ENCODE data around the gene KRTAP10-2. TPM values are rescaled to one million over a fixed set of nuclear protein-coding genes. Genes with fewer than 3 reads are reported as not detected.

The KRTAP10-2 gene
- total and polyA plus RNA-seq, 9 donors: not detected

GRCh38 chr21:44513389-44514217, 37.7 kb downstream of the KRTAP10-2 start:
- no peaks in the 10 kb centered on the region for H3K36me3 ChIP-seq (ENCODE audit: control insufficient read depth, insufficient read depth, low read length)
- H3K27me3 ChIP-seq (ENCODE audit: control insufficient read depth, insufficient read depth, low read length): peaks cover 8% of the 10 kb centered on the region
- no peaks in the 10 kb centered on the region for H3K9me3 ChIP-seq (replicated peaks; ENCODE audit: control insufficient read depth, low read depth, low read length)
- DNase-seq: no peak
- peaks cover 9% of the 10 kb centered on the region for H3K4me1 ChIP-seq (ENCODE audit: control insufficient read depth, insufficient read depth, low read length)
- no peak overlapping the region for H3K4me3 ChIP-seq (ENCODE audit: low read length)
- 88% methylated on average over 13 of the region's 15 CpGs for WGBS (ENCODE audit: insufficient coverage)
- no peak overlapping the region for H3K27ac ChIP-seq (ENCODE audit: low read length)

GRCh38 chr21:44512496-44513388, 38.6 kb downstream of the KRTAP10-2 start:
- H3K27me3 ChIP-seq (ENCODE audit: control insufficient read depth, insufficient read depth, low read length): peaks cover 11% of the 10 kb centered on the region
- no peak overlapping the region for H3K4me3 ChIP-seq (ENCODE audit: low read length)
- 76% methylated on average over 17 of the region's 21 CpGs for WGBS (ENCODE audit: insufficient coverage)
- no peak for DNase-seq
- H3K4me1 ChIP-seq (ENCODE audit: control insufficient read depth, insufficient read depth, low read length): peaks cover 9% of the 10 kb centered on the region
- no peaks in the 10 kb centered on the region for H3K36me3 ChIP-seq (ENCODE audit: control insufficient read depth, insufficient read depth, low read length)
- H3K9me3 ChIP-seq (replicated peaks; ENCODE audit: control insufficient read depth, low read depth, low read length): no peaks in the 10 kb centered on the region
- no peak overlapping the region for H3K27ac ChIP-seq (ENCODE audit: low read length)

GRCh38 chr21:44511938-44512275, 39.4 kb downstream of the KRTAP10-2 start:
- Histone ChIP-seq H3K27me3 (ENCODE audit: control insufficient read depth, insufficient read depth, low read length) (peaks cover 11% of the 10 kb centered on the region), H3K4me3 (ENCODE audit: low read length) (no peak overlapping the region), H3K9me3 (replicated peaks; ENCODE audit: control insufficient read depth, low read depth, low read length) (no peaks in the 10 kb centered on the region), H3K27ac (ENCODE audit: low read length) (no peak overlapping the region), H3K36me3 (ENCODE audit: control insufficient read depth, insufficient read depth, low read length) (no peaks in the 10 kb centered on the region), H3K4me1 (ENCODE audit: control insufficient read depth, insufficient read depth, low read length) (peaks cover 9% of the 10 kb centered on the region)
- 76% methylated on average over 8 of the region's 8 CpGs for WGBS (ENCODE audit: insufficient coverage)
- DNase-seq: no peak

- 79% methylated on average over 9 of the region's 11 CpGs for WGBS (ENCODE audit: insufficient coverage)
- H3K36me3 ChIP-seq (ENCODE audit: control insufficient read depth, insufficient read depth, low read length): no peaks in the 10 kb centered on the region
- H3K27ac ChIP-seq (ENCODE audit: low read length): no peak overlapping the region
- no peak for DNase-seq
- no peaks in the 10 kb centered on the region for H3K9me3 ChIP-seq (replicated peaks; ENCODE audit: control insufficient read depth, low read depth, low read length)
- no peak overlapping the region for H3K4me3 ChIP-seq (ENCODE audit: low read length)
- H3K4me1 ChIP-seq (ENCODE audit: control insufficient read depth, insufficient read depth, low read length): peaks cover 9% of the 10 kb centered on the region
- H3K27me3 ChIP-seq (ENCODE audit: control insufficient read depth, insufficient read depth, low read length): peaks cover 11% of the 10 kb centered on the region
These were observed 39.9 kb downstream of the KRTAP10-2 start for GRCh38 chr21:44511219-44511937.

GRCh38 chr21:44510508-44511218, 40.6 kb downstream of the KRTAP10-2 start:
- WGBS (ENCODE audit: insufficient coverage): 10% methylated on average over 36 of the region's 36 CpGs
- DNase-seq: peak; percentile 39
- H3K4me3 ChIP-seq (ENCODE audit: low read length): no peak overlapping the region
- no peaks in the 10 kb centered on the region for H3K9me3 ChIP-seq (replicated peaks; ENCODE audit: control insufficient read depth, low read depth, low read length)
- H3K27me3 ChIP-seq (ENCODE audit: control insufficient read depth, insufficient read depth, low read length): peaks cover 11% of the 10 kb centered on the region
- no peaks in the 10 kb centered on the region for H3K36me3 ChIP-seq (ENCODE audit: control insufficient read depth, insufficient read depth, low read length)
- no peak overlapping the region for H3K27ac ChIP-seq (ENCODE audit: low read length)
- H3K4me1 ChIP-seq (ENCODE audit: control insufficient read depth, insufficient read depth, low read length): peaks cover 9% of the 10 kb centered on the region

- no peak overlapping the region for H3K27ac ChIP-seq (ENCODE audit: low read length)
- peaks cover 11% of the 10 kb centered on the region for H3K27me3 ChIP-seq (ENCODE audit: control insufficient read depth, insufficient read depth, low read length)
- peaks cover 9% of the 10 kb centered on the region for H3K4me1 ChIP-seq (ENCODE audit: control insufficient read depth, insufficient read depth, low read length)
- H3K4me3 ChIP-seq (ENCODE audit: low read length): no peak overlapping the region
- no peak for DNase-seq
- H3K36me3 ChIP-seq (ENCODE audit: control insufficient read depth, insufficient read depth, low read length): no peaks in the 10 kb centered on the region
- 54% methylated on average over 18 of the region's 18 CpGs for WGBS (ENCODE audit: insufficient coverage)
- H3K9me3 ChIP-seq (replicated peaks; ENCODE audit: control insufficient read depth, low read depth, low read length): no peaks in the 10 kb centered on the region
These were observed 41.2 kb downstream of the KRTAP10-2 start for GRCh38 chr21:44510109-44510507.

- WGBS (ENCODE audit: insufficient coverage): 62% methylated on average over 7 of the region's 12 CpGs
- Histone ChIP-seq H3K4me1 (ENCODE audit: control insufficient read depth, insufficient read depth, low read length) (peaks cover 9% of the 10 kb centered on the region), H3K27me3 (ENCODE audit: control insufficient read depth, insufficient read depth, low read length) (peaks cover 11% of the 10 kb centered on the region), H3K9me3 (replicated peaks; ENCODE audit: control insufficient read depth, low read depth, low read length) (no peaks in the 10 kb centered on the region), H3K4me3 (ENCODE audit: low read length) (no peak overlapping the region), H3K36me3 (ENCODE audit: control insufficient read depth, insufficient read depth, low read length) (no peaks in the 10 kb centered on the region), H3K27ac (ENCODE audit: low read length) (no peak overlapping the region)
- DNase-seq: no peak
These were observed 41.8 kb downstream of the KRTAP10-2 start for GRCh38 chr21:44509539-44509938.

- 85% methylated on average over 16 of the region's 30 CpGs for WGBS (ENCODE audit: insufficient coverage)
- no peaks in the 10 kb centered on the region for H3K9me3 ChIP-seq (replicated peaks; ENCODE audit: control insufficient read depth, low read depth, low read length)
- H3K27ac ChIP-seq (ENCODE audit: low read length): no peak overlapping the region
- H3K36me3 ChIP-seq (ENCODE audit: control insufficient read depth, insufficient read depth, low read length): no peaks in the 10 kb centered on the region
- peaks cover 9% of the 10 kb centered on the region for H3K4me1 ChIP-seq (ENCODE audit: control insufficient read depth, insufficient read depth, low read length)
- no peak overlapping the region for H3K4me3 ChIP-seq (ENCODE audit: low read length)
- DNase-seq: no peak
- H3K27me3 ChIP-seq (ENCODE audit: control insufficient read depth, insufficient read depth, low read length): peaks cover 11% of the 10 kb centered on the region
These were observed 42.4 kb downstream of the KRTAP10-2 start for GRCh38 chr21:44508711-44509445.

- no peaks in the 10 kb centered on the region for H3K9me3 ChIP-seq (replicated peaks; ENCODE audit: control insufficient read depth, low read depth, low read length)
- no peak overlapping the region for H3K27ac ChIP-seq (ENCODE audit: low read length)
- H3K4me3 ChIP-seq (ENCODE audit: low read length): no peak overlapping the region
- no peak for DNase-seq
- H3K27me3 ChIP-seq (ENCODE audit: control insufficient read depth, insufficient read depth, low read length): peaks cover 11% of the 10 kb centered on the region
- peaks cover 9% of the 10 kb centered on the region for H3K4me1 ChIP-seq (ENCODE audit: control insufficient read depth, insufficient read depth, low read length)
- WGBS (ENCODE audit: insufficient coverage): 78% methylated on average over 4 of the region's 9 CpGs
- H3K36me3 ChIP-seq (ENCODE audit: control insufficient read depth, insufficient read depth, low read length): no peaks in the 10 kb centered on the region
These were observed 42.9 kb downstream of the KRTAP10-2 start for GRCh38 chr21:44508426-44508710.

All from muscle of leg (tissue), 11 donors.